Measurements from ENCODE around the gene SHB.

Gene SHB

DNA sequence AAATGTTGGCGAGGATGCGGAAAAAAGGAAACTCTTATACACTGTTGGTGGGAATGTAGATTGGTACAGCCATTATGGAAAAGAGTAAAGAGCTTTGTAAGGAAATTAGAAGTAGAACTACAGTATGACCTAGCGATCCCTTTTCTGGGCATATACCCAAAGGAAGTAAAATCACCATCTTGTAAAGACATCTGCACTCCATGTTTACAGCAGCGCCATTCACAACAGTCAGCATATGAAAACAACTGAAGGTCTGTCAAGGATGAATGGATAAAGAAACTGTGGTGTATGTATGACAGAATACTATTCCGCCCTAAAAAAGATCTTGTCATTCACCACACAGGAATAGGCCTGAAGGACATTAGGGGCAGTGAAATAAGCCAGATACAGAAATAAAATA, 137.4 kb downstream of the SHB start:
- Mint-ChIP-seq H3K27me3 (no peaks in the 10 kb centered on the region), H3K4me1 (no peaks in the 10 kb centered on the region)

DNA sequence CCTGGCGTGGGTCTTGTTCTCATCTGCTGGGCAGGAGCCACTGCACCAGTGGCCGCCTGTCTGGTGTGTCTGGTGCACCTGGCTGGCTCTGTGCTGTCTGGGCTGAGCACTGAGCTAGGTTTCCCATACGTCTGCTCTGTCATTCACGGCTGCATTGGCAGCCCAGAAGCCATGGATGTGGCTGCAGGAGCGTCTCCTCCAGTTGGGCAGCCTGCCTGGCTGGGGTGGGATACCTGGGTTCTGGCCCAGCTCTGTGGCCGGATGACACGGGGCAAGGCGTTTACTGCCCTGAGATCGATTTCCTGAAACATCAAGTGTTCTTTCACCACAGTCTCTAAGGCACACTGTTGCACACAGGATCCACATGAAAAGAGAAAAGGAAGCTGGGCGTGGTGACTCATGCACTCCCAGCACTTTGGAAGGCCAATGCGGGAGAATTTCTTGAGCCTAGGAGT, 139.6 kb downstream of the SHB start:
- Mint-ChIP-seq H3K9me3 (no peaks in the 10 kb centered on the region), H3K4me1 (peaks cover 8% of the 10 kb centered on the region), H3K27ac (peak overlapping the region; percentile 12 to 30), H3K4me3 (no peak overlapping the region), H3K27me3 (no peaks in the 10 kb centered on the region)
- ATAC-seq (no peak), DNase-seq (no peak)

More for the DNA sequence above, 137.4 kb downstream of the SHB start:
- no peak overlapping the region for H3K4me3 Mint-ChIP-seq
- ATAC-seq: no peak
- H3K9me3 Mint-ChIP-seq: no peaks in the 10 kb centered on the region
- H3K27ac Mint-ChIP-seq: no peak overlapping the region
- no peak for DNase-seq

DNA sequence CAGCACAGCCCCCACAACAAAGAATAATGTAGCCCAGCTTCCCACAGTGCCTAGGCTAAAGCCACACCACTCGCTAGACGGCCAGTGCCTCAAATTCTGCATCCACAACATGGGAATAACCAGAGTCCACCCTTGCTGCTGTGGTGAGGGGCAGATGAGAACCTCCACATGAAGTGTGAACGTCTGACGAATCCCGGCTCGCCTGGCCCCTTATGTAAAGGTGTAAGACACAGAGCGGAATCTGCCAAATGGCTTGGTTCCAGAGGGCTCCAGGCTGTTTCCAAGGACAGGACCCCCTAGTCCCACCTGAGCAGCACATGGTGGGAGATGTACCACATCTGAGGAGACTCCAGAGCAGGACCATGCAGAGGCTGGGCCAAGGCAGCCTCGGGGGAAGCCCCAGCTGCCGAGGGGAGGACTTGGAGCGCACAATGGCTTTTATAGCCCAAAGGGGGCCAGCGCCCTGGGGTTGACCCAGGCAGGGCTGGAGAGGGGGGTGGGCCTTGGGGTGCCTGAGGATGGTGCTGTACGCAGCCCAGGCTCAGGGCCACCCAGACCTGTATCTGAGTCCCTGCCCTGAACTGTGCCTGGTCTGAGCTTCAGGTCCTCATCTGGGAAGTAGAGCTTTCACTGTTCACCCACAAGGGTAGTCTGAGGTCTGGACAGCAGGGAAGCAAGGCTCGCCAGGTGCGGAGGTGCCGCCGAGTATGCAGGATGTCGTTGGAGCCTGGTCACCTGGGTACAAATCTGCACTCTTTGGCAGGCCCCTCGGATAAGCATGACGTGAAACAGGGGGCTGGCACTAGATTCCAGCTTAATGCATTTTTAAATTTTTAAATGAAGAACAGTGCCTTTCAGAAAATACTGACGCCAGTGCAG, 140.2 kb downstream of the SHB start:
- ATAC-seq (peak; percentile 26), DNase-seq (no peak)
- Mint-ChIP-seq H3K27ac (no peak overlapping the region), H3K9me3 (no peaks in the 10 kb centered on the region), H3K27me3 (no peaks in the 10 kb centered on the region), H3K4me1 (peaks cover 8% of the 10 kb centered on the region), H3K4me3 (no peak overlapping the region)

DNA sequence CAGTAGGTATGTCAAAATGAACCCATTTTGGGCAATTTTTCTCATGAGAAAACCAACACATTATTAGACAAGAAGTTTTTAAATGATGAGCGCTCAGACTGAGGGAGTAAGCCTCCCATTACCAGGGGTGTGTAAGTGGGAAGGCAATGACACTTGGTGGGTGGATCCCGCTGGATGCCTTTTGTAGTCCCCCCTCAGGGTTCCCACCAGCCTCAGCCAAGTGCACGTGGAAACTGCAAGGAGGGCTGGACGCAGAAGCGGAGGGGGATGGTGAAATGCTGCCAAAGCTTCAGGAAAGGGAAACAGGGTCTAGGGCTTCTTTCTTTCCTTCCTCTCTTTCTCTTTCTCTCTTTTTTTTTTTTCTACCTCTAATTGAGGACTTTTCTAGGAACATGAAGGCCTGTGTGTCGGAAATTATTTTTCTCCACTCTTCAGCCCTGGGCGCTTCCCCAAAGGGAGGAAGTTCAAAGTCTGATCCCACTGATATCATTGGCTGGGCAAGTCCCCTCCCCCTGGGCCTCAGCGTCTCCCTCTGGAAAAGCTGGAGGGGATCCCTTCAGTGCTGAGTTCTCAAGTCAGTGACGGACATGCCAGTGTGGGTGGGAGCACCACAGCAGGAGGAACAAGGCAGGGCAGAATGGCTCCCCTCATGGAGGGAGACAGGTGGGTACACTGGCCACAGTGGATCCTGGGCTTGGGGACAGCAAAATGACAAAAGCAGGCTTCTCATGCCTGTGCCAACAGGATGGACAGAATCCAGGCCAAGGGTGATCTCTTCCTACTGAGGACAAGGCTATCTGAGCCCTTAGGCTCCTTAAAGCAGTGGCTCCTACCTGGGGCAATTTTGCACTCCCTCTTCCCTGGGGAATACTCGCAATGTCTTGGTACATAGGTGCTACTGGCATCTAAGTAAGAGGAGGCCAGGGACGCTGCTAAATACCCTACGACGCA, 141.2 kb downstream of the SHB start:
- H3K9me3 Mint-ChIP-seq: no peaks in the 10 kb centered on the region
- no peak overlapping the region for H3K27ac Mint-ChIP-seq
- peaks cover 8% of the 10 kb centered on the region for H3K4me1 Mint-ChIP-seq
- DNase-seq (no peak), ATAC-seq (no peak)
- no peak overlapping the region for H3K4me3 Mint-ChIP-seq
- H3K27me3 Mint-ChIP-seq: no peaks in the 10 kb centered on the region

DNA sequence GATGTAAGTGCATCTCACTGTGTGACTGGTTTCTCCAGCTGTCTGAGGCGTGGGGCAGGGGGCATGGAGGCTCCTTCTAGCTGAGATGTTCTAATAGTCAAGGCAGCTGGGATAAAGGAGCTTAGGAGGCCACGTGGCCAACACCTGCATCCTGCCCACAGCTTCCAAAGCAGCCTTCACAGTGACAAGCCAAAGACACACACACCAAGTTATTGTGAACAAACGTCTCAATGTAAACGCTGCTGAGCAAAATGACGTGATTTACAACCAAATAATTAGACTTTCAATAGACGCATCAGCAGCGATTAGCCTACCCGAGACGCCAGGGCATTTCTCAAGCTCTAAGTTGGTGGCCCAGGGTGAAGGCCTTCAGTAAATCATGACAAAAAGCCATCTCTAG, 141.9 kb downstream of the SHB start:
- Mint-ChIP-seq H3K4me3 (no peak overlapping the region), H3K27me3 (no peaks in the 10 kb centered on the region), H3K27ac (no peak overlapping the region), H3K4me1 (peaks cover 8% of the 10 kb centered on the region), H3K9me3 (no peaks in the 10 kb centered on the region)
- DNase-seq (no peak), ATAC-seq (no peak)

DNA sequence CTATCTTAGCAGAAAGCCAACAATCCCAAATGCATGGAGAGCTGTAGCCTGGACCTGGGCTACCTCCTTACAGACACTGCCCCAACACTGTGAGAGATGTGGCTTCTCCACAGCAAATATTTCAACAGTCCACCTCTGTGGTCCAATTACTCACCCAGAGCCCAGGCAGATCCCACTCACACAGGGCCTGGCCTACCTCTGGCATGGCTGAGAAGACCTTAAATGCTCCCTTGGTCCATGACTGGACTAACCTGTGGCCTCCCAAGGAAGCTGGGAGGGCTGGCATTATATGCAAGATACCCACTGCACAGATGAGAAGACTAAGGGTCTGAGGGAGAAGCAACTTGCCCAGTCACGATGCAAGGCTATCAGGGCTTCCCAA, 142.3 kb downstream of the SHB start:
- Mint-ChIP-seq H3K4me3 (no peak overlapping the region), H3K27me3 (no peaks in the 10 kb centered on the region), H3K27ac (no peak overlapping the region), H3K4me1 (peaks cover 8% of the 10 kb centered on the region), H3K9me3 (no peaks in the 10 kb centered on the region)
- ATAC-seq (no peak), DNase-seq (no peak)

DNA sequence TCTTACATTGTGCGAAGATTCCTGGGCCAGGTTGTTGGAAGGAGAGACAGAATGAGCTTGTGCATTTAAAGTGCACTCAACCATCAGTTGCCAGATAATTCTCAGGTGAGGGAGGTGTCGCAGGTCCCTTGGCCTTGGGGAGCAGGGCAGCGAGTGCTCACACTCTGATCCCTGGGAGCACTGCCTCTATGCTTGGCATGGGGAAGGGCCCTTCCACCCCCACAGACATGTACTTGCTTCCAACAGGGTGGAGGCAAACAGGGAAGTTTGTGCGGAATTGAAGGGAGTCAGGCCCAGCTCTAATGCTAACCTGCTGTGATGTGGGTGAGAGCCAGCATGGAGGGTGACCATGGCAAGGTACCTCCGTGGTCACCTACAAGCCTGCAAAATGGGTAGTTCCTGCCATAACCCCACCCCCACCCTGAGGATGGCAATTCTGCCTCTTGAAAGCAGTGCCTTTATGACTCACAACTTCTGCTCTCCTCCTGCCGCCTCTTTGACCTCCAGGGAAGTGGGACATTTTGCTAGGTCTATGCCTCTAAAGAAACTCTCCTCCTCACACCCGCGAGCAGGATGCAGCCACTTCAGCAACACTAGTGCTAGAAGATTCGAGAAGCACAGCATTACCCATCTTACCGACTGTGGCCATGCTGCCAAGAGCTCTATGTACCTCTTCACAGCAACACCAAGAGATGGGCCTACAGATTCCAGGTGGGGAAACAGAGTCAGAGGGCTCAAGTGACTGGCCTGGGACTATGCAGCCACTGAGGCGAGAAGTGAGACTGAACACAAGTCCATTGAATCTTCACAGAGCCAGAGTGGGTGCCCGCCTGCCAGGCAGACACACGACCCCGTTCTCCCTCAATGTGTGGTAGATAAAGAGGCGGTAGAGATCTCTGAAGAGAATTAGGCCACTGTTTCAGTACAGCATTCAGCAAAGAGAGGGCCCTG, 143.0 kb downstream of the SHB start:
- H3K27ac Mint-ChIP-seq: no peak overlapping the region
- H3K4me1 Mint-ChIP-seq: peaks cover 8% of the 10 kb centered on the region
- no peaks in the 10 kb centered on the region for H3K27me3 Mint-ChIP-seq
- DNase-seq: no peak
- ATAC-seq: no peak
- H3K9me3 Mint-ChIP-seq: no peaks in the 10 kb centered on the region
- H3K4me3 Mint-ChIP-seq: no peak overlapping the region

DNA sequence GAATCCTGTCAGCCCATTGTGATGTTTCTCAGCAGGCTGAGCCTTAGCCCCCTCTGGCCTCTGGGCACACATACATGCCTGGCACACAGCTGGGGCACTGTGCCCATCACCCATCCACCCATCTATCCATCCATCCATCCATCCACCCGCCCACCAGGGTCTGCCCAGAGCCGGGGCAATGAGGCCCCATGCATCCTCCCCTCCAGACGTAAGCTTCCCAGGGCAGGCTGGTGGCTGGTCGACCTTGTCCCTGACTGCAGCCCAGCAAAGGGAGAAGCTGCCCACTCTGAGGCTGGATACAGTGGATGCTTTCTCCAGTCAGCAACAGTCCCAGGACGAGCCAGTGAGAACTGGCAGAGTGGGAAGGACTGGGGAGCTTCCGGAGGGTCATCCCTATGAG, 144.0 kb downstream of the SHB start:
- Mint-ChIP-seq H3K4me1 (peaks cover 8% of the 10 kb centered on the region), H3K27me3 (no peaks in the 10 kb centered on the region)
- no peak for DNase-seq

DNA sequence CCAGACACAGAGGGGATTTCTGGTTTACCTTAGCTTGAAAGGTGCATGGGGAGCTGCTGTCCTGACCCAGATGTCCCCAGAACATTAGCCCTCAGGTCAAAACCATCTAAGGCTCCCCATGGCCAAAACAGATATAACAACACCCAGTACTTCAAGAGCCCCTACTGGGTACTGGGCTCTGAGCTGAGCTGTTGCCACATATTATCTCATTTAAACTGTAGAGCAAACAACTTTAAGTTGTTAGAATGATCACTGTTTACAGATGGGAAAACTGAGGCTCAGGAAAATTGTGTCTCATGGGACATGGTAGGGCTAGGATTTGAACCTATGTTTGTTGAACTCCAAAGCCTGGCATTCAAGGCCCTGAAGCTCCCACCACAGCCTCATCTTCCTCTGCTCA, 144.5 kb downstream of the SHB start:
- no peaks in the 10 kb centered on the region for H3K9me3 Mint-ChIP-seq
- DNase-seq (no peak), ATAC-seq (no peak)
- H3K27ac Mint-ChIP-seq: no peak overlapping the region
- H3K27me3 Mint-ChIP-seq: no peaks in the 10 kb centered on the region
- H3K4me1 Mint-ChIP-seq: peaks cover 8% of the 10 kb centered on the region
- H3K4me3 Mint-ChIP-seq: no peak overlapping the region

More for the DNA sequence above, 144.0 kb downstream of the SHB start:
- no peaks in the 10 kb centered on the region for H3K9me3 Mint-ChIP-seq
- no peak overlapping the region for H3K27ac Mint-ChIP-seq
- ATAC-seq: no peak
- H3K4me3 Mint-ChIP-seq: no peak overlapping the region

DNA sequence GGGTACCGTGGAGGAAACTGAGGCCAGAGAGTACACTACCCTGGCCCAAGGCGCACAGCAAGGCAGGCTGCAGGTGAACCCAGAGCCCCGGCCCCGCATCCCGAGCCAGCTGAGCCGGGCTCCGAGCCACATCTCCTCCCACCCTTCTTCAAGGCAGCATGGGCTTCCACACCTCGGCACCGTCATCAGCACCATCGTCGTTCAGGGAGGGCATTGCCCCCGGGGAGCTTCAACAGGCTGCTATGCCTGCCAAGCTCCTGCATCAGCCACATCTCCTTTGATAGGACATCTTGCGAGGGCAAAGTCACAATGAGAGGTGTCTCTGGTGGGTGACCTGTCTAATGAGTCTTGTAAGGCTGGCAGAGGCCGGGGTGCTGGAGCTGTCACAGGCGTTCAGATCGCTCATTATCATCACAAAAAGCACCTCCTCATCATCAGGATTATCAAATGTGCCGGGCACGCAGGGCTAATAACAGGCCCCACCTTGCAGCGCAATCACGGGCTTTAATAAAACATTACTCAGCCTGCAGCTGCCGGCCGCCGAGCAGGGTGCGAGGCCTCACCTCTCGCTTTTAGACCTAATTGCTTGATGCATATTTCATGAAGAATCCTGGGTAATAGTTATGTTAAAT, 145.1 kb downstream of the SHB start:
- Mint-ChIP-seq H3K4me1 (peaks cover 8% of the 10 kb centered on the region), H3K9me3 (no peaks in the 10 kb centered on the region), H3K4me3 (no peak overlapping the region), H3K27ac (no peak overlapping the region), H3K27me3 (no peaks in the 10 kb centered on the region)
- ATAC-seq (no peak), DNase-seq (no peak)

DNA sequence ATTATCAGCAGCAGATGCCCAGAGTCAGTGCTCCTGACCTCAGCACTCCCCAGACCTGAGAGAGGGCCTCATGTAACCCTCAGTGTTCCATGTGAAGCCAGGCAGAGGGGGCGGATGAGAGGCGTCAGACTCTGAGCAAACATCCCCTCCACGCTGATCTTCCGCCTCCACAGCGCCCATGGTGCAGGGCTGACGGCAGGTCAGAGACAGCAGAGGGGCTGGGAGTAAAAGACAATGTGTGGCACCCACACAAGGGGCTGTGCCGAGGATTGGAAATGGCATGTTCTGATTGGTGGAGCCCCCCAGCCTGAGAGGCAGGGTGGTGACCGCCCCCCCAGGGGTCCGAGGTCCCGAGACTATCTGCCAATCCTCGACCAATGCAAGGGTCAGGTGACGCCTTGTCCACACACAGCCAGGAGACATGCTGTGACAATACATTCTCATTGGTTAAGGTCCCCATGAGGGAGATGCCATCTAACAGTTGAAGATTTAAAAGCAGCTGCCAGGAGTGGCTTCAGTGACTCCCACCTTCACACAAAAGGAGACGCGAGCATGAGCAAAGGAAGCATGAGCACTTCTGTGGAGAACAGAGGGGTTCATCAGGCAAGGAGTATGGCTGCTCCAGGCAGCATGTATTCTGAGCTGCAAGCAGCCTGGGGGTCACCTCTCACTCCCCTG, 145.8 kb downstream of the SHB start:
- Mint-ChIP-seq H3K9me3 (no peaks in the 10 kb centered on the region), H3K27ac (no peak overlapping the region), H3K27me3 (no peaks in the 10 kb centered on the region), H3K4me3 (no peak overlapping the region), H3K4me1 (peaks cover 8% of the 10 kb centered on the region)
- DNase-seq: no peak
- no peak for ATAC-seq

DNA sequence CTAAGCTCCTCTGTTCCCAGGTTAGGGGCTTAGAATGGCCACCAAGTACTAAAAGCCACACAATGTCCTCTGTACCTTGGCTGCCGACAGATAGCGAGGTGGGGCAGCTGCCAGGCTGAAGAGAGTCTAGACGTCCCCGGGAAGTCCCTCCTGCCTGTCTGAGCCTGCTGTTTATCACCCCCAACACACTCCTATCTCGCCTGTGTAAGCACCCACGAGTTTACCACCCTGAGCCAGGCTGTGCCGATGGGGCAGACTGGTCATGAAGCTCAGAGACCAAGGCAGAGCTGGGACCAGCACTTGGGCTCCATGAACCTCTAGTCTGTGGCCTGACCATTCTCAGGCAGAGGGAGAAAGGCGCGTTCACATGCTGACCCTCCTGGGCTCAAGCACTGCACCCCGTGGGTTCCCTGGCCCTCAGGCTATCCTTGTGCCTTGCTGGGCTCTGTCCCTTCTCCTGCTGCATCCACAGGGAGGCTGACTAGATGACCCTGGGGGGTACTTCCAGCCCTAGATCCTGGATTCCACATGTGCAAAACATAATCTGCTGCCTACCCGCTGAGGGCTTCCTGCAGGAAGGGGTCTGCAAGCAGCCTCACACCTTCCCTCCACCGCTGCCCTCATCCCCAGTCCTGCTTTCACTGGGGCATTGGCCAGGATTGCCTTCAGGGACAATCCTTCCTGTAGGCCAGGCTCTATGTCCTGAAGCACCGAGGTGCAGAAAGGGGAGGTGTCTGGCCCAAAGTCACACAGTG, 146.5 kb downstream of the SHB start:
- no peaks in the 10 kb centered on the region for H3K9me3 Mint-ChIP-seq
- H3K27me3 Mint-ChIP-seq: no peaks in the 10 kb centered on the region
- H3K4me1 Mint-ChIP-seq: peaks cover 8% of the 10 kb centered on the region
- no peak for DNase-seq
- ATAC-seq: no peak
- H3K4me3 Mint-ChIP-seq: no peak overlapping the region
- H3K27ac Mint-ChIP-seq: no peak overlapping the region

DNA sequence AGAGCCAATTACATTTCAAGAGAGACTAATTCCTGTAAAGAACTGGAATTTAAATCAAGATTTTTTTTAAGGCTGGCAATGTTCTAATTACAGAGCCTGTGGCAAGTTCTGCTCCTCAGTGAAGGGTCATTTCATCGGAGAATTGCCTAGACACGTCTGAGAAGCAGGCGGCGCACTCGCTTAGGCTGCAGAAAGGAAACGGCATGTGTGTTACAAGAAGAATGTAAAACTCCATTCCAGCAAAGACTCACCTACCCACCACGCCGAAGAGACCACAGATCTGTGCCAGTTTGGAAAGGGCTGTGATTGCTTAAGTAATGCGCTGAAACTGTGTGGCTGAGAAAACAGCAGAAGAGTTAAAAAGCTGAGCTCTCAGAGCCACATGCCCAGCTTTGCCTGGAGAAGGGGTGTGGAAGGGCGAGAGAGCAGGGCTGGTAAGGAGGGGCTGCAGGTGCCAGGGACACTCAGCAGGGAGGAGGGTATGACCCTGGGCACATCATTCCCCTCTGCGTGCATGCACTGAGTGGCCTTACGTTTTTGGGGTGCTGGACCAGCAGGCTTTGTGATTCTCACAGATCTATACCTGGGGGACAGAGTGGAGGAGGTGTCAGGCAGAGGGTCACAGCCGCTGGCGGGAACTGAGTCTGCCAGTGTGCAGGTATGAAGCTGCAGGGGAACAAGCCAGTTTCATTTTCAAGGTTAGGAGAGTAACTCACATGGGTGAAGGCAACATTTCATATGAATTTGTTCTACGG, 147.3 kb downstream of the SHB start:
- H3K4me1 Mint-ChIP-seq: peaks cover 8% of the 10 kb centered on the region
- peak overlapping the region in 1 of 2 donors; percentile 56 for H3K27ac Mint-ChIP-seq
- DNase-seq: no peak
- no peaks in the 10 kb centered on the region for H3K27me3 Mint-ChIP-seq
- H3K4me3 Mint-ChIP-seq: no peak overlapping the region
- ATAC-seq: no peak
- no peaks in the 10 kb centered on the region for H3K9me3 Mint-ChIP-seq
